HFFc6 (cell line): Measurements from ENCODE around the gene DPYSL3. TPM values are rescaled to one million over a fixed set of nuclear protein-coding genes. Genes with fewer than 3 reads are reported as not detected.

ENCODE experiments used
- DNase-seq: peaks from one replicate; pipeline ENCODE4 v3.0.0-alpha.2; 2018
- H3K27ac Mint-ChIP-seq: 2 replicates; pipeline ENCODE4 v1.8.0; 2020; ENCODE audit warnings: mild to moderate bottlenecking, mixed read lengths
- H3K27me3 Mint-ChIP-seq: 2 replicates; pipeline ENCODE4 v1.8.0; 2021; ENCODE audit warnings: mild to moderate bottlenecking, moderate library complexity, mixed read lengths; ENCODE audit not compliant: insufficient read depth
- H3K36me3 Mint-ChIP-seq: 2 replicates; pipeline ENCODE4 v1.8.0; 2021; ENCODE audit warnings: low read depth, mixed read lengths
- H3K4me1 Mint-ChIP-seq: 2 replicates; pipeline ENCODE4 v1.8.0; 2020; ENCODE audit warnings: low read depth, mixed read lengths
- H3K4me3 Mint-ChIP-seq: 2 replicates; pipeline ENCODE4 v1.8.0; 2020; ENCODE audit warnings: mild to moderate bottlenecking, moderate library complexity, mixed read lengths
- H3K9me3 Mint-ChIP-seq: 2 replicates; pipeline ENCODE4 v1.8.0; 2020; ENCODE audit warnings: mild to moderate bottlenecking, mixed read lengths
- CTCF ChIP-seq: fragments of 200-600 bp; sonication (generic); IDR thresholded peaks from 2 replicates; pipeline ENCODE4 v1.5.0; 2021; ENCODE audit warnings: antibody characterized with exemption, mild to moderate bottlenecking
- total RNA-seq, 6 experiments: library from RNA; stranded (reverse); fragmentation: NEBNext Ultra II Directional; extraction: Animal tissue kit (Norgen Biotek cat#: 25700); gene quantifications; 2 replicates in 1 of 6; 3 replicates in 5 of 6; pipeline ENCODE4 v1.2.3, GENCODE V29; 2021

Gene DPYSL3
- total RNA-seq, 6 experiments from 2014 or later, result 41.9 to 57.7 (median 55.3) TPM

GRCh38 chr5:147346006-147346561, 163.8 kb downstream of the DPYSL3 start:
- Mint-ChIP-seq H3K36me3 (no peaks in the 10 kb centered on the region), H3K4me1 (no peaks in the 10 kb centered on the region), H3K4me3 (no peak overlapping the region), H3K27ac (no peak overlapping the region), H3K9me3 (no peaks in the 10 kb centered on the region), H3K27me3 (peaks cover 3% of the 10 kb centered on the region)
- no peak; the same call in 1 of the 2 replicates for TF ChIP-seq CTCF
- DNase-seq, result no peak

- H3K9me3 Mint-ChIP-seq, result no peaks in the 10 kb centered on the region
- no peak overlapping the region for H3K27ac Mint-ChIP-seq
- no peak for TF ChIP-seq CTCF
- no peaks in the 10 kb centered on the region for H3K4me1 Mint-ChIP-seq
- H3K27me3 Mint-ChIP-seq, result peaks cover 3% of the 10 kb centered on the region
- no peak overlapping the region for H3K4me3 Mint-ChIP-seq
- no peak for DNase-seq
- no peaks in the 10 kb centered on the region for H3K36me3 Mint-ChIP-seq
These were observed 165.0 kb downstream of the DPYSL3 start for GRCh38 chr5:147344861-147345260.

GRCh38 chr5:147341345-147341744, 168.5 kb downstream of the DPYSL3 start:
- peaks cover 1% of the 10 kb centered on the region; the same call in 1 of the 2 replicates for H3K27me3 Mint-ChIP-seq
- H3K27ac Mint-ChIP-seq, result no peak overlapping the region
- no peaks in the 10 kb centered on the region for H3K36me3 Mint-ChIP-seq
- no peak for TF ChIP-seq CTCF
- DNase-seq, result no peak
- no peaks in the 10 kb centered on the region for H3K9me3 Mint-ChIP-seq
- no peak overlapping the region for H3K4me3 Mint-ChIP-seq
- H3K4me1 Mint-ChIP-seq, result no peaks in the 10 kb centered on the region

- peaks cover 1% of the 10 kb centered on the region; the same call in 1 of the 2 replicates for H3K27me3 Mint-ChIP-seq
- H3K4me3 Mint-ChIP-seq, result no peak overlapping the region
- no peaks in the 10 kb centered on the region for H3K36me3 Mint-ChIP-seq
- no peak overlapping the region for H3K27ac Mint-ChIP-seq
- no peaks in the 10 kb centered on the region for H3K9me3 Mint-ChIP-seq
- no peak for TF ChIP-seq CTCF
- H3K4me1 Mint-ChIP-seq, result no peaks in the 10 kb centered on the region
- no peak for DNase-seq
These were observed 168.9 kb downstream of the DPYSL3 start for GRCh38 chr5:147340941-147341340.
